Measurements from ENCODE around the gene HGS.
A peak's percentile ranks its signal among the peaks of the same experiment; 100 is the strongest.

Gene HGS

GRCh38 chr17:81705518-81706231, 21.9 kb downstream of the HGS start:
- Mint-ChIP-seq H3K9me3 (no peaks in the 10 kb centered on the region), H3K4me1 (peaks cover 67% of the 10 kb centered on the region), H3K4me3 (peak overlapping the region in 1 of 2 donors; percentile 30), H3K27ac (peak overlapping the region; percentile 11 to 45), H3K27me3 (no peaks in the 10 kb centered on the region)
- no peak for DNase-seq
- ATAC-seq: no peak

DNA sequence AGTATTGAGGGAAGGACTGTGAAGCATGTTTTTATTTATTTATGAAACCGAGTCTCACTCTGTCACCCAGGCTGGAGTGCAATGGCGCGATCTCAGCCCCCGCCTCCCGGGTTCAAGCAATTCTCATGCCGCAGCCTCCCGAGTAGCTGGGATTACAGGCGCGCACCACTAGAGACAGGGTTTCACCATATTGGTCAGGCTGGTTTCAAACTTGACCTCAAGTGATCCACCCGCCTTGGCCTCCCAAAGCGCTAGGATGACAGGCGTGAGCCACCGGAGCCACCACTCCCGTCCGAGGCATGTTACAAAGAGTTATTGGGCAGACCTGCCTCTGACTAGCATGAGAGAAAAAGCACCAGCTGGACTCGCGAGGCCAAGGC, 22.4 kb downstream of the HGS start:
- ATAC-seq (no peak), DNase-seq (no peak)
- H3K4me1 Mint-ChIP-seq: peaks cover 67% of the 10 kb centered on the region
- H3K27me3 Mint-ChIP-seq: no peaks in the 10 kb centered on the region
- no peak overlapping the region for H3K4me3 Mint-ChIP-seq
- no peak overlapping the region for H3K27ac Mint-ChIP-seq
- H3K9me3 Mint-ChIP-seq: no peaks in the 10 kb centered on the region

- DNase-seq (peak in 1 of 2 donors; percentile 13), ATAC-seq (no peak)
- Mint-ChIP-seq H3K9me3 (no peaks in the 10 kb centered on the region), H3K4me3 (no peak overlapping the region), H3K27me3 (no peaks in the 10 kb centered on the region), H3K27ac (peak overlapping the region in 1 of 2 donors; percentile 27), H3K4me1 (peaks cover 65% of the 10 kb centered on the region)
Measured at GRCh38 chr17:81706757-81707624, 23.2 kb downstream of the HGS start.

GRCh38 chr17:81707725-81708646, 24.2 kb downstream of the HGS start:
- Mint-ChIP-seq H3K9me3 (no peaks in the 10 kb centered on the region), H3K4me3 (no peak overlapping the region), H3K27me3 (no peaks in the 10 kb centered on the region), H3K4me1 (peaks cover 63% of the 10 kb centered on the region), H3K27ac (no peak overlapping the region)
- ATAC-seq: no peak
- no peak for DNase-seq

GRCh38 chr17:81708739-81709185, 25.0 kb downstream of the HGS start:
- peaks cover 71% of the 10 kb centered on the region for H3K4me1 Mint-ChIP-seq
- H3K4me3 Mint-ChIP-seq: no peak overlapping the region
- no peak for ATAC-seq
- DNase-seq: no peak
- H3K27me3 Mint-ChIP-seq: no peaks in the 10 kb centered on the region
- no peaks in the 10 kb centered on the region for H3K9me3 Mint-ChIP-seq
- no peak overlapping the region for H3K27ac Mint-ChIP-seq

GRCh38 chr17:81710514-81711308, 26.9 kb downstream of the HGS start:
- H3K4me1 Mint-ChIP-seq: peaks cover 62% of the 10 kb centered on the region
- peak overlapping the region; percentile 81 to 88 for H3K4me3 Mint-ChIP-seq
- DNase-seq (peak in 1 of 2 donors; percentile 28), ATAC-seq (no peak)
- H3K27me3 Mint-ChIP-seq: no peaks in the 10 kb centered on the region
- H3K9me3 Mint-ChIP-seq: no peaks in the 10 kb centered on the region
- H3K27ac Mint-ChIP-seq: peak overlapping the region in 1 of 2 donors; percentile 63

DNA sequence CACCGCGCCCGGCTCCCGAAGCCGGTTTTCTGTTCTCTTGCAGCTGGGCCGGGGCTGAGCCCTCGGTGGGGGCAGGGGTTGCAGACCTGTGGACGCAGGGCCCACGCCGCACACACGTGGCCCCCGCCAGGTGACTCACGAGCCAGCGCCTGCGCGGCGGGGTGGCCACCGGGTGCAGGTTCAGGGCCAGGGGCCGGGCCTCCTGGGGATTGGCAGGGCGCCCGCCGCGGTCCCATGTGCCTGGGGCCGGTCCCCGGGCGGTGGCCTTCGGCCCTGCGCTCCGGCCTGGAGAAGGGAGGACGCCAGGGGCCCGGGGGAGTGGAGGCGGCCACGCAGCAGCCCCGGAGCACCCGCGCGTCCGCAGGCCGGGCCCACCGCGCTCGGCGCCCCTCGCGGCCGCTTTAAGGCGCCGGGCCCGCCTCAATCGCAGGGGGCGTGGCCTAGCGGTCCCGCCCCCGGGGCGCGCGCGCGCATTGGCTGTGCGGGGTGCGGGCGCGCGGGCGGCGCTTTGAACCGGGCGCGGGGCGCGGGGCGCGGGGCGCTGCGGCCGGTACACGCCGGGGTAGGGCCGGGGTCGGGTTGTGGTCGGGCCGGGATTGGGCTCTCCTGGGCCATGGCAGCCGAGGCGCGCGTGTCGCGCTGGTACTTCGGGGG, 28.1 kb downstream of the HGS start, which contains the start of gene SLC25A10:
Gene SLC25A10 (plus strand): TSS at position 471 of the 654 bp plus-strand sequence. CDS start 143 bp downstream, at position 614.
- Mint-ChIP-seq H3K4me1 (peaks cover 50% of the 10 kb centered on the region), H3K27me3 (no peaks in the 10 kb centered on the region), H3K4me3 (peak within 1 kb of the TSS; percentile 88 to 90), H3K27ac (peak within 1 kb of the TSS; percentile 88 to 95), H3K9me3 (no peaks in the 10 kb centered on the region)
- DNase-seq (peak; percentile 86), ATAC-seq (peak; percentile 91)

GRCh38 chr17:81712468-81713003, 28.7 kb downstream of the HGS start:
- no peak for DNase-seq
- peak; percentile 46 for ATAC-seq
- peak overlapping the region in 1 of 2 donors; percentile 70 for H3K27ac Mint-ChIP-seq

DNA sequence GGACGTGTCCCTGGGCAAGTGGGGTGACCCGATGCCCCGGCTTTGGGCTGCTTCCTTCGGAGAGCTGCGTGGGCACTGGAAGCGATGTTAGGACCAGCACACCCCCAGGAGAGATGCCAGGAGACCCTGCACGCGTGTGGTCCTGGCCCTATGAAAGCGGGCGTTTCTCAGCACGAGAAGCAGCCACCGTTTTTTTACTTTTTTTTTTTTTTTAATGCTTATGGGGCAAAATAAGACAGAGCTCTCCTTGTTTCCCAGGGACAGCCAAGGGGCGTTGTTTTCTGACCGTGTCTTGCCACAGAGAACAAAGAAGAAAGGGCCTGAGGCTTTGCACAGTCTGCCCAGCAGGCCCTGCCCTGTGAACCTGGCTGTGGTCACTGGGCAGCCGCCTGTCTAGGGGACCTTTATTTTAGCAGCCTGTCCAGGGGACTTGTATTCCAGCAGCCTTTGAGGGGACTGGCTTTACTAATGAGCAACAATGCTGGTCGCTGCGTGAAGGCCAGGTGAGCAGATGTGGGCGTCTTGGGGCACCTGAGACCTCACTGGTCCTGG, 29.3 kb downstream of the HGS start:
- no peaks in the 10 kb centered on the region for H3K27me3 Mint-ChIP-seq
- ATAC-seq: no peak
- H3K4me1 Mint-ChIP-seq: peaks cover 43% of the 10 kb centered on the region
- peak overlapping the region; percentile 70 to 88 for H3K27ac Mint-ChIP-seq
- H3K4me3 Mint-ChIP-seq: peak overlapping the region; percentile 86 to 90
- H3K9me3 Mint-ChIP-seq: no peaks in the 10 kb centered on the region
- no peak for DNase-seq

More at GRCh38 chr17:81712468-81713003, 28.7 kb downstream of the HGS start:
- H3K27me3 Mint-ChIP-seq: no peaks in the 10 kb centered on the region
- no peaks in the 10 kb centered on the region for H3K9me3 Mint-ChIP-seq
- peak overlapping the region; percentile 86 to 90 for H3K4me3 Mint-ChIP-seq
- H3K4me1 Mint-ChIP-seq: peaks cover 45% of the 10 kb centered on the region

DNA sequence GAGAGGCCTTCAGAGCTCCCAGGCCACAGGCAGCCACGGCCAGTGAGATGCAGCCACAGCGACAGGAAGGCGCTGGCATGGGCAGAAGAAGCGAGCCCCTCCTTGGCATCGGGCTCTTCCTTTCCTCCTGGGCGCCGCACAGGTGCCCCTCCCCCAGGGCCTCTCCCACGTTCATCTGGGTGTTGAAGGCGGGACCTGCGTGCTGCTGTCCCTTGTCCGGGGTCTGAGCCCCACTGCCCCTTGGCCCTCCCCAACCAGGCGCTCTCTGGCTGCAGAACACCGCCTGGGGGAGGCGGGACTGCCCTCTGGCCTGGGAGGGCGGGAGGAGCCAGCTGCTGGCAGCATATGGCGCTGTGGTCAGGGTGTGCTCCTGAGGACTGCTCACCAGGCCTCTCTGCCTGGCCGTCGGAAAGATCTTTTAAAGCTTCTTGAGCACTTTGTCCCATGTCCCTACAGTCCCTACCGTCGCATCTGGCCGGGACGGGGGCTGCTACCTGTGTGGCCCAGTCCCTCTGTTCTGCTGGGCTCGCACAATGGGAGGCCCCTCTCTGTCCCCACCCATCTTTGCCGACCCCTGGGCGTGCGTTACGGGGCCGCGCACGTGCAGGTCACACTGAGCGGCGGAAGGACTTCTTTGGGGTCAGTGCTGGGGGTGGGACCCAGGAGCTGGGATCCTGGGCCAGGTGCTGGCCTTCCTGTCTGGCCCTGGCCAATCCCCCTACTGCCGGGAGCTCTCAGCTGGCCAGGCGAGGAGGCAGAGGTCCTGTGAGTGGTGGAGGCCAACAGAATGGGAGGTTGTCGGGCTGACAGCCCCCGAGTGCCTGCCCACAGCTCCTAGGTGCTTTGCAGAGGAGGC, 30.0 kb downstream of the HGS start:
- H3K9me3 Mint-ChIP-seq: no peaks in the 10 kb centered on the region
- peak overlapping the region in 1 of 2 donors; percentile 86 for H3K4me3 Mint-ChIP-seq
- no peak for ATAC-seq
- peaks cover 43% of the 10 kb centered on the region for H3K4me1 Mint-ChIP-seq
- no peaks in the 10 kb centered on the region for H3K27me3 Mint-ChIP-seq
- DNase-seq: peak in 1 of 2 donors; percentile 18
- no peak overlapping the region for H3K27ac Mint-ChIP-seq

GRCh38 chr17:81714412-81715106, 30.7 kb downstream of the HGS start:
- ATAC-seq (no peak), DNase-seq (no peak)
- H3K27me3 Mint-ChIP-seq: no peaks in the 10 kb centered on the region
- H3K4me3 Mint-ChIP-seq: peak overlapping the region; percentile 18 to 29
- no peak overlapping the region for H3K27ac Mint-ChIP-seq
- H3K4me1 Mint-ChIP-seq: peaks cover 43% of the 10 kb centered on the region
- H3K9me3 Mint-ChIP-seq: no peaks in the 10 kb centered on the region

DNA sequence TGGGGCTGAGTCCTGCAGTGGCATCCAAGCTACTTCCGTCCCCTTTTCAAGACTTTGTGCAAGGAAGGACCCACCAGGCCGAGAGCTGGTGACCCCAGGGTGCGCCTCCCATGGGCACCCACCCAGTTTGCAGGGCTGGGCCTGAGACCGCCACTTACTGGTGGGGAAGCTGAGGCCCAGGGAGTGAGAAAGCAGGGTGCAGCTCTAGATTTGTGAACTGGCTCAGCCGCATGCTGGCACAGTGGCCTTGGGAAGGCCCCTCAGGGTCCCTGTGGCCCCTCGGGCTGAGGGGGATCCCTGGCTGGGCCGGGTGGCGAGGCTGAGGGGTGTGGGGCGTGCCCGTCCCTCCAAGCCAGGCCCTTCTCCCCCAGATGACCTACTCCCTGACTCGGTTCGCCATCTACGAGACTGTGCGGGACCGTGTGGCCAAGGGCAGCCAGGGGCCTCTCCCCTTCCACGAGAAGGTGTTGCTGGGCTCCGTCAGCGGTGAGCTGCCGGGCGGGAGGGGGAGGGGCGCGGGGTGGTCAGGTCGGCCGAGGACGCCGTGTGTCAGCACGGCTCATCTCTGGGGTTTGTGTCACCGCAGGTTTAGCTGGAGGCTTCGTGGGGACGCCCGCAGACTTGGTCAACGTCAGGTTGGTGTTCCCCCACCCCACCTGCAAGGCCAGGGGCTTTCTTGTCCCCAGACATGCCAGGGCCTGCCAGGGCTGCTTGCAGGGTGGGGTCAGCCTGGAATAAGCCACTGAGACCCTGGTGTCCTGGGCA, 31.5 kb downstream of the HGS start:
- no peaks in the 10 kb centered on the region for H3K27me3 Mint-ChIP-seq
- DNase-seq (no peak), ATAC-seq (no peak)
- peaks cover 37% of the 10 kb centered on the region for H3K4me1 Mint-ChIP-seq
- no peak overlapping the region for H3K27ac Mint-ChIP-seq
- no peaks in the 10 kb centered on the region for H3K9me3 Mint-ChIP-seq
- no peak overlapping the region for H3K4me3 Mint-ChIP-seq

All from stimulated activated naive CD8-positive, alpha-beta T cell treated with anti-CD3 and anti-CD28 coated beads, Interleukin-15, amount 100 ng/mL, for 72 hours (primary cell).